Glutamatergic neuron (in vitro differentiated cells): Measurements from ENCODE around the gene RPTOR. TPM values are rescaled to one million over a fixed set of nuclear protein-coding genes. Genes with fewer than 3 reads are reported as not detected.

Source experiments
- DNase-seq: peaks from one replicate; pipeline ENCODE4 v3.0.0; 2022
- H3K27ac Mint-ChIP-seq: one replicate; pipeline ENCODE4 v1.8.0; 2020; ENCODE audit warnings: mild to moderate bottlenecking, mixed read lengths, inconsistent platforms; ENCODE audit not compliant: unreplicated experiment
- H3K27me3 Mint-ChIP-seq: one replicate; pipeline ENCODE4 v1.8.0; 2020; ENCODE audit warnings: mild to moderate bottlenecking, moderate library complexity, mixed read lengths, inconsistent platforms; ENCODE audit not compliant: unreplicated experiment
- H3K36me3 Mint-ChIP-seq: one replicate; pipeline ENCODE4 v1.8.0; 2020; ENCODE audit warnings: mild to moderate bottlenecking, mixed read lengths, inconsistent platforms; ENCODE audit not compliant: unreplicated experiment
- H3K4me1 Mint-ChIP-seq: one replicate; pipeline ENCODE4 v1.8.0; 2020; ENCODE audit warnings: mild to moderate bottlenecking, low read depth, mixed read lengths, inconsistent platforms; ENCODE audit not compliant: unreplicated experiment
- H3K4me3 Mint-ChIP-seq: one replicate; pipeline ENCODE4 v1.8.0; 2020; ENCODE audit warnings: mild to moderate bottlenecking, mixed read lengths, inconsistent platforms; ENCODE audit not compliant: unreplicated experiment
- H3K9me3 Mint-ChIP-seq: one replicate; pipeline ENCODE4 v1.8.0; 2020; ENCODE audit warnings: mild to moderate bottlenecking, moderate library complexity, mixed read lengths, inconsistent platforms; ENCODE audit not compliant: unreplicated experiment
- CTCF ChIP-seq: fragments of 200-600 bp; sonication (generic); IDR thresholded peaks from one replicate; pipeline ENCODE4 v1.5.0; 2021; ENCODE audit not compliant: partially characterized antibody, unreplicated experiment
- total RNA-seq: library from RNA; stranded (reverse); fragmentation: NEBNext Ultra II Directional; extraction: Animal tissue kit (Norgen Biotek cat#: 25700); gene quantifications from one replicate; pipeline ENCODE4 v1.2.1, GENCODE V29; 2021; ENCODE audit not compliant: unreplicated experiment

The RPTOR gene
- total RNA-seq, 1 donor from 2014 or later: 39.8 TPM

- Mint-ChIP-seq H3K27me3 (peaks cover 7% of the 10 kb centered on the region), H3K9me3 (peaks cover 5% of the 10 kb centered on the region), H3K4me1 (peaks cover 6% of the 10 kb centered on the region), H3K4me3 (peak overlapping the region; percentile 81), H3K27ac (no peak overlapping the region), H3K36me3 (no peaks in the 10 kb centered on the region)
- no peak for TF ChIP-seq CTCF
- no peak for DNase-seq
Measured at GRCh38 chr17:80979547-80980378, 435.1 kb downstream of the RPTOR start.

GRCh38 chr17:80980397-80981061 lies 435.9 kb downstream of the RPTOR start:
- no peak for DNase-seq
- peaks cover 8% of the 10 kb centered on the region for H3K9me3 Mint-ChIP-seq
- H3K27me3 Mint-ChIP-seq: peaks cover 6% of the 10 kb centered on the region
- H3K4me3 Mint-ChIP-seq: peak overlapping the region; percentile 81
- no peak for TF ChIP-seq CTCF
- no peaks in the 10 kb centered on the region for H3K36me3 Mint-ChIP-seq
- peaks cover 6% of the 10 kb centered on the region for H3K4me1 Mint-ChIP-seq
- H3K27ac Mint-ChIP-seq: no peak overlapping the region

GRCh38 chr17:80981062-80981902 lies 436.6 kb downstream of the RPTOR start:
- Mint-ChIP-seq H3K4me3 (peak overlapping the region; percentile 81), H3K27me3 (peaks cover 6% of the 10 kb centered on the region), H3K4me1 (peaks cover 6% of the 10 kb centered on the region), H3K36me3 (no peaks in the 10 kb centered on the region), H3K9me3 (peaks cover 8% of the 10 kb centered on the region), H3K27ac (no peak overlapping the region)
- peak; percentile 93 for TF ChIP-seq CTCF
- peak; percentile 75 for DNase-seq

DNA sequence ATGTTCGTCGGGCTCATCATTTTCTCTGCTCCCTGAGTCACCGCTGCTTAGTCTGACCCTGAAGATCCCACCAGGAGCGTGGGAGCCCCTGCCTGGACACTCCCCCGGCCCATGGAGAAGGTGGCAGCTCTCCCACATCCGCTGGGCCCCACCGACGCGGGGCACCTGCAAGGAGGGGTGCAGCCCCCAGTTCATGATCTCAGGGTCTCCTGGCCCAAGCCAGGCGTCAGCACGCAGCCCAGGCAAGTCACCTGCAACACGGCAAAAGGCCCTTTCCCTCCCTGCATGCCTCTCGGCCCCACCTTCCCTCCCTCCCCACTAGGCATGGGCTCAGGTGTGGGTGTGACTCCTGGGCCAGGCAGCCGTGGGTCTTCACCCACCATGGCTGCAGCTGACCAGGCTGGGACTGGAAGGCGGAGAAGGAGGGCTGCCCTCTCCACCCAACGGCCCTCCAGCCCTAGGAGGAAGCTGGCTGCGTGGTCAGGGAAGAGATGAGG lies 437.3 kb downstream of the RPTOR start:
- Mint-ChIP-seq H3K4me1 (peaks cover 6% of the 10 kb centered on the region), H3K36me3 (no peaks in the 10 kb centered on the region), H3K4me3 (peak overlapping the region; percentile 42), H3K27ac (no peak overlapping the region), H3K9me3 (peaks cover 8% of the 10 kb centered on the region), H3K27me3 (peaks cover 6% of the 10 kb centered on the region)
- TF ChIP-seq CTCF: no peak
- DNase-seq: no peak
